Cardiac muscle cell (in vitro differentiated cells and primary cell): ENCODE measurements around the gene EDC4. TPM values are rescaled to one million over a fixed set of nuclear protein-coding genes. Genes with fewer than 3 reads are reported as not detected.
"Not testable (repeated sequence)": the region's sequence is repeated elsewhere in the genome, so short reads cannot be mapped to it uniquely, and the experiment has no call there.

Experiments used
- DNase-seq, 2 donors: peaks; one replicate each; pipeline versions ENCODE4 v3.0.0 to v3.0.0-alpha.2; 2010 to 2017; ENCODE audit warnings: low read depth in 1 of 2, low spot score in 1 of 2
- H3K27ac ChIP-seq: fragments of 200-600 bp; sonication (generic); 2 replicates; pipeline ENCODE4 v1.5.1; 2016
- H3K27me3 ChIP-seq: fragments of 200-600 bp; sonication (generic); 2 replicates; pipeline ENCODE4 v1.6.0; 2016; ENCODE audit warnings: control low read depth
- H3K36me3 ChIP-seq: fragments of 200-600 bp; sonication (generic); 2 replicates; pipeline ENCODE4 v1.5.1; 2016; ENCODE audit warnings: control low read depth
- H3K4me1 ChIP-seq: fragments of 200-600 bp; sonication (generic); 2 replicates; pipeline ENCODE4 v1.8.1; 2017; ENCODE audit warnings: low read depth, mild to moderate bottlenecking, mixed run types
- H3K4me3 ChIP-seq: fragments of 200-600 bp; sonication (generic); 2 replicates; pipeline ENCODE4 v1.5.1; 2016; ENCODE audit warnings: mild to moderate bottlenecking
- H3K9me3 ChIP-seq: fragments of 200-600 bp; sonication (generic); 2 replicates; pipeline ENCODE4 v1.5.1; 2017; ENCODE audit warnings: low read depth, mild to moderate bottlenecking, control low read depth
- polyA plus RNA-seq: library from polyadenylated mRNA; unstranded; fragments of >200 nt; fragmentation: Nextera tagmentation; extraction: Ambion mirVana; gene quantifications from 2 replicates; pipeline ENCODE4 v1.2.1, GENCODE V29; 2016
- total RNA-seq: library from RNA; depleted of rRNA; stranded (reverse); fragments of >200 nt; gene quantifications from 2 replicates; pipeline ENCODE4 v1.2.3, GENCODE V29; 2016
- TF ChIP-seq, protein P1 (sequence below): IDR thresholded peaks from 2 replicates; pipeline ENCODE4 v1.5.1; 2012; ENCODE audit warnings: low read depth, mild to moderate bottlenecking, low read length

Gene EDC4
- total and polyA plus RNA-seq, 2 experiments from 2014 or later = 87.8 to 95.7 TPM

- Histone ChIP-seq H3K4me3 (peak overlapping the region; percentile 39), H3K9me3 (no peaks in the 10 kb centered on the region), H3K36me3 (peaks cover 8% of the 10 kb centered on the region), H3K27ac (no peak overlapping the region), H3K4me1 (peaks cover 4% of the 10 kb centered on the region), H3K27me3 (peaks cover 11% of the 10 kb centered on the region)
- DNase-seq = peak; percentile 91 to 96
- TF ChIP-seq, protein P1, sequence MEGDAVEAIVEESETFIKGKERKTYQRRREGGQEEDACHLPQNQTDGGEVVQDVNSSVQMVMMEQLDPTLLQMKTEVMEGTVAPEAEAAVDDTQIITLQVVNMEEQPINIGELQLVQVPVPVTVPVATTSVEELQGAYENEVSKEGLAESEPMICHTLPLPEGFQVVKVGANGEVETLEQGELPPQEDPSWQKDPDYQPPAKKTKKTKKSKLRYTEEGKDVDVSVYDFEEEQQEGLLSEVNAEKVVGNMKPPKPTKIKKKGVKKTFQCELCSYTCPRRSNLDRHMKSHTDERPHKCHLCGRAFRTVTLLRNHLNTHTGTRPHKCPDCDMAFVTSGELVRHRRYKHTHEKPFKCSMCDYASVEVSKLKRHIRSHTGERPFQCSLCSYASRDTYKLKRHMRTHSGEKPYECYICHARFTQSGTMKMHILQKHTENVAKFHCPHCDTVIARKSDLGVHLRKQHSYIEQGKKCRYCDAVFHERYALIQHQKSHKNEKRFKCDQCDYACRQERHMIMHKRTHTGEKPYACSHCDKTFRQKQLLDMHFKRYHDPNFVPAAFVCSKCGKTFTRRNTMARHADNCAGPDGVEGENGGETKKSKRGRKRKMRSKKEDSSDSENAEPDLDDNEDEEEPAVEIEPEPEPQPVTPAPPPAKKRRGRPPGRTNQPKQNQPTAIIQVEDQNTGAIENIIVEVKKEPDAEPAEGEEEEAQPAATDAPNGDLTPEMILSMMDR = no peak
These were observed 39.2 kb upstream of the EDC4 start for GRCh38 chr16:67833415-67834241.

- H3K9me3 ChIP-seq = no peaks in the 10 kb centered on the region
- H3K27ac ChIP-seq = no peak overlapping the region
- H3K4me1 ChIP-seq = peaks cover 4% of the 10 kb centered on the region
- no peak for DNase-seq
- TF ChIP-seq, protein P1 = no peak
- H3K4me3 ChIP-seq = peak overlapping the region; percentile 39
- peaks cover 6% of the 10 kb centered on the region for H3K27me3 ChIP-seq
- peaks cover 8% of the 10 kb centered on the region for H3K36me3 ChIP-seq
These were observed 38.6 kb upstream of the EDC4 start for GRCh38 chr16:67834242-67834614.

- H3K27ac ChIP-seq, H3K4me3 ChIP-seq, H3K9me3 ChIP-seq, H3K4me1 ChIP-seq, H3K36me3 ChIP-seq, H3K27me3 ChIP-seq, DNase-seq: not testable (repeated sequence)
These were observed 35.7 kb upstream of the EDC4 start for GRCh38 chr16:67837190-67837589.

- Histone ChIP-seq H3K4me3 (no peak overlapping the region), H3K36me3 (no peaks in the 10 kb centered on the region), H3K27me3 (no peaks in the 10 kb centered on the region), H3K27ac (no peak overlapping the region), H3K4me1 (peaks cover 4% of the 10 kb centered on the region), H3K9me3 (no peaks in the 10 kb centered on the region)
- TF ChIP-seq, protein P1 = no peak
- DNase-seq = no peak
These were observed 35.0 kb upstream of the EDC4 start for GRCh38 chr16:67837811-67838210.

DNA sequence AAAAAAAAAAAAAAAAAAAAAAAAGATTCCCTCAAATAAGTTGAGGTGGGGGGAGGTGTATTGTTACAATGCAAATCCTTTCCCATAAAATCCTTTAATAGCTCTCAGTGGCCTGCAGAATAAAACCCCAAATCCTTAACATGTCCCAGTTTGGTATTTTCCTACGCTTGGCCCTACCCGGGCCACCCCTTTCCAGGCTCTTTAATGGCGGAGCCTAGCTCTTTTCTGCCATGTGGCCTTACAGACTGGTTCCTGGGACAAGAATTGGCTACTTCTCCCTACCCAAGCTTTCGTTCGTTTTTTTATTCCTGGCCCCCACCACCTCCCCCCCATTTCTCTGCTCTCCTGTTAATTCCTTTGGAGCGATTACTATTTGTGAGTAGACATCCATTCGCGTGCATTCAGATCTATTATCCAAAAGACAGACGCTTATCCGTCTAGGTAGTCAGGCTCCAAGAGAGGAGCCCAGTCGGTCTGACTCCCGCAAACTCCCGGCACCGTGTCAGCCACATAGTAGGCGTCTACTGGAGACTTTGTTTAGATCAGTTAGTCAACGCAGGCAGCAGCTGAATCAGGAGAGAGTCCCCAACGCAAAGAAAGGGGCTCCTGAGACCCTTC is 31.5 kb upstream of the EDC4 start:
- TF ChIP-seq, protein P1 = no peak
- no peaks in the 10 kb centered on the region for H3K27me3 ChIP-seq
- H3K27ac ChIP-seq = peak overlapping the region; percentile 98
- no peak for DNase-seq
- peaks cover 27% of the 10 kb centered on the region for H3K4me1 ChIP-seq
- H3K9me3 ChIP-seq = no peaks in the 10 kb centered on the region
- no peaks in the 10 kb centered on the region for H3K36me3 ChIP-seq
- peak overlapping the region; percentile 78 for H3K4me3 ChIP-seq

DNA sequence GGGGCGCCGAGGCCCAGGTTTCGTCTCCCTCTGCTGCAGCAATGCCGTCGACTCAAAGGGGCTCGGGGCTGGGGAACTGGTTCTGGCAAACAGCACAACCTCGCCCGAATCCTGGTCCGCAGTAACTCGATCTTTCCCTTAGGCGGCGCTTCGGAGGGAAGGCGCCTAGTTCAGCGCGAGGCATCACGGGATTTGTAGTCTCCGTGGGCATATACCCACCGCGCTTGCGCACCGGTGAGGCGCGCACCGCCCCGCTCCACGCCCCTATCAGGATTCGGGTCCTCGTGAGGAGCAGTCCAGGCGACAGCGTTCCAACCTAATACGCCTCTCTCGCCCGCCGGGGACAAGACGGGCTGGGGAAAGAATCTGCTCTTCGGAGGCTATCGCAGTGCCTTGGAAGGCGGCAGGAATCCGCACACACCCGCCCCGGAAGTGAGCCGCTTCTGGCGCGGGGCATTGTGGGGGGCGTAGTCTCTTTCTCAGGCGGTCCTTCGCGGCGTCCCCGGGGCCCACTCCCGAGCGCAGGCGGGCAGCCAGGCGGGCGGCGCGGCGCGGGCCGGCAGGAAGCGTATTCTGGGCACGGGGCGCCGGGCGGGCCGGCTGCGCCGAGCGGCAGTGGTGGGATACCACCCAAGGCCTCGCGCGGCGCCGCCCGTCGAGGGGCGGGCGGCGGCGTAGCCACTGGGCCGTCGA is 30.9 kb upstream of the EDC4 start, which contains the start of gene THAP11:
Gene THAP11, plus strand, starts transcription at position 505 of the 693 bp plus-strand sequence. CDS start 235 bp downstream, outside the sequence.
- H3K9me3 ChIP-seq = no peaks in the 10 kb centered on the region
- H3K27ac ChIP-seq = peak within 1 kb of the TSS; percentile 98
- H3K4me3 ChIP-seq = peak within 1 kb of the TSS; percentile 78
- H3K27me3 ChIP-seq = no peaks in the 10 kb centered on the region
- TF ChIP-seq, protein P1 = peak; percentile 86
- peaks cover 27% of the 10 kb centered on the region for H3K4me1 ChIP-seq
- H3K36me3 ChIP-seq = no peaks in the 10 kb centered on the region
- DNase-seq = peak; percentile 96 to 97
